GM18909 (cell line): ENCODE results near the gene FIBCD1.

Source experiments
- ATAC-seq: cut with Tn5 transposase; IDR thresholded peaks from one replicate; pipeline ENCODE4 v1.9.1; 2021; ENCODE audit warnings: mild to moderate bottlenecking; ENCODE audit not compliant: unreplicated experiment, poor library complexity

Gene FIBCD1

DNA sequence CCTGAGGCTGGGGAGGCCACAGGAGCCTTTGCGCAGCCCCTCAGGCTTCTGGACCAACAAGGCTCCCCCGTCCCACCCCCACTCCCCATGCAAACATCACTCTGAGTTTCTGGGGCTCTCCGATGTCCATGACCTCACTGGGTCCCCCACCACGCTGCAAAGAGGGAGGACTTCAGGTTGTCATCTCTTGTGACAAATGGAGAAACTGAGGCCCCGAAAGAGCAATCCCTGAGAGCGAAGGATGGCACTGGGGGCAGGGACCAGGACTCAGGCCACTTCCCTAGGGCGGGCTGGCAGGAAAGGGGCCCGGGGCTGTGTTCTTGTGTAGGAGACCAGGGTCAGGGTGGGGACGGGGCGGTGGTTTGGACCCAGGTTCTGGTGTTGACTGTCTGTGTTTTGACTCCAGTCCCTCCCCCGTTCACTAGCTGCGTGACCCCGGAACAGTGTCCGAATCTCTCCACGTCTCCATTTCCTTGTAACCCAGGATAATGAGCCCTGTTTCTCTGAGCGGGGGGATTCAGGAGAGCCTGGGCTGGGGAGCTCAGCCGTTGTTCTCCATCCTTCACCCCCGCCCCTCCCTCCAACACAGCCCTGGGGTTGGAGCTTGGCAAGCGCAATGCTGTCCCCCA, 13.9 kb downstream of the FIBCD1 start:
- no peak for ATAC-seq

- ATAC-seq: no peak
These were observed 14.6 kb downstream of the FIBCD1 start for GRCh38 chr9:130924448-130924788.

GRCh38 chr9:130923611-130924447, 15.2 kb downstream of the FIBCD1 start:
- no peak for ATAC-seq

- ATAC-seq: no peak
These were observed 16.0 kb downstream of the FIBCD1 start for GRCh38 chr9:130922893-130923610.

DNA sequence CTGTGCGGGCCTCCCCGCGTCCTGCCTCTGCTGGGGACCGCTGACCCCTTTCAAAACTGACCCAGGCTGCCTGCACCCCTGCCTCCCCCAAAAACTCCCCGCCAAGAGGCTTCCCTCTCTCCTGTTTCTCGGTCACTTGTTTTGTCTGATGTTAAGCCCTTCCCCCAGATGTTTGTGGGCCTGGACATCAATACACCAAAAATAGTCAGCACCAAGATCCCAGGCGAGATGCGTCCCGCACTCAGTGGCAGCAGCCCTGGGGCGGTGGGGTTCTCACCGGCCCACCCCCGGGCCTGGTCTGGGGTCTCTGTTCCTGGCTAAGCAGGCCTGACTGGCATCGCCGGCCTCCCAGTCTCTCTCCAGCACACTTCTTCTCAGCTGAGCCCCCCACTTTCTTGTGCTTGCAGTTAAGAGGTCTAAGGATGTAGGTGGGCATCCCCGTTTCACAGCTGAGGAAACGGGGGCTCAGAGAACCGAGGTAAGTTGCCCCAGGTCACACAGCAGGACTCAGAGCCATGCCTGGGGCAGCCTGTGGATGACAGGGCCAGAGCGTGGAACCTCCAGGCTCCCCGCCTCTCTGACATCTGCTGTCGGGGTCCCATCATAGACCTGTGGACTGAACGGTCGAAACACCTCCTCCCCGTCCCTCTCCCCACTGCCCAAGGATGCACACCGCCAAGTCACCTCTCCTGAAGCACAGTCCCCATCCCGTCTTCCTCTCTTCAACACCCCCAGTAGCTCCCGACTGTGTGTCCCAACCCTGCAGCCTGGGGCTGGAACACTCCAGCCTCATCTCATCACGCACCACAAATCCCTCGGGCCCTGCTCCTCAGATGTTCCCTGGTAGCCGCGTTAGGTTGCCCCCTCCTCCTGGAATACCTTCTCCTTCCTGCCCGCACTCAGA, 16.8 kb downstream of the FIBCD1 start:
- no peak for ATAC-seq

GRCh38 chr9:130921300-130921988, 17.6 kb downstream of the FIBCD1 start:
- no peak for ATAC-seq

GRCh38 chr9:130920762-130921299, 18.2 kb downstream of the FIBCD1 start:
- no peak for ATAC-seq

GRCh38 chr9:130920233-130920632, 18.8 kb downstream of the FIBCD1 start:
- ATAC-seq: no peak

DNA sequence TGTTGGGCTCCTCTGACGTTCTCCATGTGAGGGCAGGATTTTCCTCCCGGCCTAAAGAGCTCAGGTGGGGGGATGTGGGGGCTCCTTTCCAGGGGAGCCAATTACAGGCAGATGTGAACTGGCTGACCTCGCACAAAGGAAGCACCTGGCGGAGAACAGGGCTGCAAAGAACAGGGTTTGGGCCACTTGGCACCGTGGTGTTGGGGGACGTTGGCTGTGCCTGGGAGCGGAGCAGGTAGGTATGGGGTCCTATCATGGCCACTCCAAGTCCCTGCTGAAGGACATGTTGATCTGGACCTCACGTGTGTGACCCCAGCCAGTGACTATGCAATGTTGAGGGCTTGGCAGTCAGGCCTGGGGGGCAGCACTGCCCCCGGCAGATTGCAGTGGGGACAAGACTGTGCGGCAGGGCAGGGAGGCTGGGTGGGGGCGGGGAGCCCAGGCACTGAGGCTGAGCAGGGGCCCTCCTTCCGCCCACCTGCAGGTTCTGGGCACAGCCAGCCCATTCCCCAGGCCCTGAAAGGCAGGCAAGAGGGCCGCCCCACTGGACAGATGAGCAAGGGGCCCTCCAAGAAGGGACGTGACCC, 19.4 kb downstream of the FIBCD1 start:
- no peak for ATAC-seq

DNA sequence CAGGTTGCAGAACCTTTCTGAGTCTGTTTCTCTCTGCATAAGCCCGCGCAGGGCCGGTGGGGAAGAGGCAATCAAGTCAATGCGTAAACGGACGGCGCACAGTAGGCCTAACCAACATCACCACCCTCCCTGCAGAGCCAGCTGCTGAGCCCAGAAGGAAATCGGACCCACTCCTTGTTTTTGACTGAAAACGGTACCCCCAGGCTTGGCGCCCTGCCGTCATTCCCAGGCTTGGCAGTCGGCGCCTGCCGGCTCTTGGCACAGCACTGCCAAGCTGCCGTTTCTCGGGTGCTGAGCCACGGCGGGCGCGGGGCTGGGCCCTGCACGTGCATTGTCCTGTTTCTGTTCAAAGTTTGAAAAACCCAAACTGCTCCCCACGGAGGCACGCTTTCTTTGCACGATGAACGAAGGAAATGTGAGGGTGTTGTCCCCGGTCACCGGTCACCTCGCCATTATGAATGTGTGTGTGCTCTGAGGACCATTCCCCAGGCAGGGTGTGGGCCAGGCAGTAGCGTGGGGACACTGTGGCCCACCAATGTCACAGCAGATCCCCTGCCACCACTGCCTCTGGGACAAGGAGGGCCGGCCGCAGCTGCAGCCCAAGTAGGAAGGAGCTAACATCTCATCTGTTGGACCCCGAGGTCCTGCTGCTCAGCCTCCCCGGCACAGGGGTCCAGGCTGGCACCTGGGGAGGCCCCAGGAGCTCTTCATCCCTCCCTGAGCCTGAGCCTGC, 20.1 kb downstream of the FIBCD1 start:
- ATAC-seq: no peak

DNA sequence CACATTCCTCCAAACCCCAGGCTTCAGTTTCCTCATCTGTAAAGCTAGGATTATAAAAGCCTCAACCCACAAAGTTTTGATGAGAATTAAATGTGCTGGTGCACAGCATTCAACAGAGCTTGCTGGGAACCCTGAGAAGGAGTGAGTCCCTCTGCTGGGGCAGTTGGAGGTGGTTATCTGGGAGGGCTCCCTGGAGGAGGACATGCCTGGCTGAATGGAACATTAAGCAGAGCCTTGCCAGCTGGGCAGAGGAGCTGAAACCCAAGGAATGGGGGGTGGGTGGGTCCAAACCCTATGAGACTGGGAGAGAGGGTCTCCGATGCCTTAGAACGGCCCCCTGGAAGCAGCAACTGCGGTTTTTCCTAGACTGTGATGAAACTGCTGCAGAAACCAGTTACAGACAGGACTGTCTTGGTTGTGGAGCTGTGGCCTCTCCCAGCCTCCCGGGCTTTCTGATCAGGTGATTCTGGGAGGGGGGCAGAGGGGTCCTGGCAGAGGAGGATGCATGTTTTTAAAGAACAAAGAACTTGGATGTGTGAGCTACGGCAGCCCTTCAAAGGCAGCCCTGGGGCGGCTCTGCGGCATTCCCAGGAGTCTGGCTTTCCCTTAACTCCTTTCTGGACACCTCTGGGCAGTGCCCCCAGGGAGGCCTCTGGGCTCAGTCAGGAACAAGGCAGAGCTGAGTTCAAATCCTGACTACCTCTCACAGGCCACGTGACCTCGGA, 20.8 kb downstream of the FIBCD1 start:
- no peak for ATAC-seq

GRCh38 chr9:130917168-130917960, 21.7 kb downstream of the FIBCD1 start:
- no peak for ATAC-seq

DNA sequence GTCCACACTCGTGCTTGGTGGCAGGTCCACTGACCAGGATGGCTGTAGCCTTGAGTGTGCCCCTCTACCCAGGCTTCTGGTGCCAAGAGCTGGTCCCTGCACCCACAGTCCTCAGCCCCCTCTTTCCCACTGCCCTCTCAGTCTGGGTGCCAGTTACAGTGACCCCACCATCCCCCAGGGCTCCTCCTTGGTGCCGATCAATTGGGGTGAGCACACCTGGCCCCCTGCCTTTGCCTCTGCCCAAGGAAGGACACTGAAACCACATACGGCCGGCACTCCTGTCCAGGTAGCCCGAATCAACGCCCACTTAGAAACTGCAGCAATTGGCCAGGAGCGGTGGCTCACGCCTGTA, 24.0 kb downstream of the FIBCD1 start:
- no peak for ATAC-seq

DNA sequence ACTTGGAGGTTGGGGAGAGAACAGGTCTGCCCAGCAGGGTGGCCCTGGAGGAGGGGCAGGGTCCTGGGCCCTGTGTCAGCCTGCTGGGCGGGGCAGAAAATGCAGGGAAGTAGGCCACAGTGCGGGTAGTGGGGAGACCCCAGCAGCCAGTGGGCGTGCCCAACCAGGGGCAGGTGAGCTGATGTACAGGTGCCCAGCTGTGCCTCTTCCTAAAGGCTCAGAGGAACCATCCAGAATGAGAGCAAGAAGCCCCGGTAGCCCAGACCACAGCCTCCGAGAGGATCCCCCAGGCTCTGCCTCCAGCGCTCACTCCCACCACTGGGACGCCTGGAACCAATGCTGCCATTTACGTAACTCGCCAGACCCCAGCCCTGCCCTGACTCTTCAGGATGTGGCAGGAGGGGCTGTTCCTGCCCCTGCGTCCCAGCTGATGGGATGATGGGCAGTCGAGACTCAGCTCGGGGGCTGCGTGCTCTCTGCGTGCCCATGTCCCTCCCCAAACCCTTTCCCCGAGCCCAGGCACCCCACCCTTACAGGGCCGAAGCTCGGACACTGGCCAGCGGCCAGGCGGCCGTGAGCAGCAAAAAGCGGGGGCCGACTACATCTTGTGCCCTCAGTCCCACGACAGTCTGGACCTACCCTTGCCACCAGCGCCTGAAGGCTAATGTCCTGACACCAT, 24.5 kb downstream of the FIBCD1 start:
- no peak for ATAC-seq

- ATAC-seq: no peak
These were observed 25.2 kb downstream of the FIBCD1 start for GRCh38 chr9:130913599-130914416.
